Esophagus muscularis mucosa (tissue), 4 donors: Measurements from ENCODE around the gene SCNN1B.

ENCODE experiments used
- EP300 ChIP-seq: sonication (generic); formaldehyde crosslinking; IDR thresholded peaks from one replicate; pipeline ENCODE4 v1.6.1; 2017; ENCODE audit warnings: antibody characterized with exemption
- POLR2A ChIP-seq: fragments of 450-650 bp; IDR thresholded peaks from one replicate; pipeline ENCODE4 v1.6.1; 2017; ENCODE audit warnings: antibody characterized with exemption, moderate library complexity, mild to moderate bottlenecking, low read depth
- POLR2AphosphoS5 ChIP-seq, 2 donors: sonication (generic); formaldehyde crosslinking; IDR thresholded peaks; one replicate each; pipeline ENCODE4 v1.6.1; 2017; ENCODE audit warnings: antibody characterized with exemption in 2 of 2
- TF ChIP-seq, protein P1 (sequence below), 3 experiments: fragments of 200-600 bp in 2 of 3; fragments of 450-650 bp in 1 of 3; sonication (generic) in 2 of 3; IDR thresholded peaks; one replicate each; pipeline ENCODE4 v1.5.1; 2017 to 2019; ENCODE audit warnings: antibody characterized with exemption in 3 of 3, mild to moderate bottlenecking in 2 of 3, moderate library complexity in 1 of 3

DNA sequence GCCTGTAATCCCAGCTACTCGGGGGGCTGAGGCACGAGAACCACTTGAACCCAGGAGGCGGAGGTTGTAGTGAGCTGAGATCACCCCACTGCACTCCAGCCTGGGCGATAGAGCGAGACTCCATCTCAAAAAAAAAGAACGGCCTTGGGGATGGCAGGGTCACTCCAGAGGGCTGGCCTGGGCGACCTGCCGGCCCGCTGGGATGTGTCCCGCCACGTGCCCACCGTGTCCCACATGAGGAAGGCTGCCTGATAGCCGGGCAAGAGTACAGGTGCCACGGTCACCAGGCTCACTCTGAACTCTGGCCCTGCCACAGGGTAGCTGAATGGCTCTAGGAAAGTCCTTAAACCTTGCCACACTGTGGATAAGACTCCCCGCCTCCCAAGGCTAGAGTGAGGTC is 83.3 kb downstream of the SCNN1B start:
- TF ChIP-seq, protein P1, sequence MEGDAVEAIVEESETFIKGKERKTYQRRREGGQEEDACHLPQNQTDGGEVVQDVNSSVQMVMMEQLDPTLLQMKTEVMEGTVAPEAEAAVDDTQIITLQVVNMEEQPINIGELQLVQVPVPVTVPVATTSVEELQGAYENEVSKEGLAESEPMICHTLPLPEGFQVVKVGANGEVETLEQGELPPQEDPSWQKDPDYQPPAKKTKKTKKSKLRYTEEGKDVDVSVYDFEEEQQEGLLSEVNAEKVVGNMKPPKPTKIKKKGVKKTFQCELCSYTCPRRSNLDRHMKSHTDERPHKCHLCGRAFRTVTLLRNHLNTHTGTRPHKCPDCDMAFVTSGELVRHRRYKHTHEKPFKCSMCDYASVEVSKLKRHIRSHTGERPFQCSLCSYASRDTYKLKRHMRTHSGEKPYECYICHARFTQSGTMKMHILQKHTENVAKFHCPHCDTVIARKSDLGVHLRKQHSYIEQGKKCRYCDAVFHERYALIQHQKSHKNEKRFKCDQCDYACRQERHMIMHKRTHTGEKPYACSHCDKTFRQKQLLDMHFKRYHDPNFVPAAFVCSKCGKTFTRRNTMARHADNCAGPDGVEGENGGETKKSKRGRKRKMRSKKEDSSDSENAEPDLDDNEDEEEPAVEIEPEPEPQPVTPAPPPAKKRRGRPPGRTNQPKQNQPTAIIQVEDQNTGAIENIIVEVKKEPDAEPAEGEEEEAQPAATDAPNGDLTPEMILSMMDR (IDR thresholded peaks at IDR 0.05): no peak
- TF ChIP-seq POLR2AphosphoS5 (IDR thresholded peaks at IDR 0.05): no peak
- TF ChIP-seq POLR2A: no peak
- TF ChIP-seq EP300: no peak
